GM18861 (cell line): ENCODE measurements around the gene EPOP.

ENCODE experiments used
- ATAC-seq: cut with Tn5 transposase; IDR thresholded peaks from one replicate; pipeline ENCODE4 v1.9.1; 2021; ENCODE audit not compliant: unreplicated experiment

EPOP gene

DNA sequence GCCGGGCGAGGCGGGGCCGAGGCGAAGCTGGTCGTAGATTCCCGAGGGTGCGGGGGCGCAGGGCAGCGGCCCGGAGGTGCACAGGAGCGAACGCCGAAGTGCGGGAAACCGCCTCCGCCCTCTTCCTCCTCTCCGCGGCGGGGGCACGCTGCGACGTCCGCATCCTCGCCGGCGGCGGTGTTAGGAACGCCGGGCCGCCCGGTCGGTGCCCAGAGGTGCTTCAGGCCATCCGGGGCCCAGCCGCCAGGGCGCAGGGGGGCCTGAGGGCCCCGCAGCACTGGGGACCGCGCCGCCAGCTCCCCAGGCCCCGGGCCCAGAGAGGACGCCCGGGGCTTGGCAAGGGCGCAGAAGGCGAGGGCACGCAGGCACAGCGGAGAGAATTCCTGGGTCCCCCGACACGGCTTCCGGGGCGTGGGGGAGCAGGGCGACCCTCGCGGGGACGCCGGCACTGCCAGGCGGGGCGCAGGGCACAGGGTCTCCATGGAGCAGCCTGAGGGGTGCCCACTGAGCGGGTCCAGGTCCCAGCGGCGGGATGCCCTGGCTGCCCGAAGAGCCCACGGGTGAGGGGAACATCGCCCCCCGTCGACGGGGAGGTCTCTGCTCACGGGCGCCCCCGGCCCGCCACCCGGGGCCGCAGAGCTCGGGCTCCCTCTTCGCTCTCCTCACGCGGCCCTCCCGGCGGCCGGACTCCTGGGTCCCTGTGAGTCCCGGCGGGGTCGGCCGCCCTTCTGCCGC lies 576 bp downstream of the EPOP start:
- ATAC-seq, result peak; percentile 11

DNA sequence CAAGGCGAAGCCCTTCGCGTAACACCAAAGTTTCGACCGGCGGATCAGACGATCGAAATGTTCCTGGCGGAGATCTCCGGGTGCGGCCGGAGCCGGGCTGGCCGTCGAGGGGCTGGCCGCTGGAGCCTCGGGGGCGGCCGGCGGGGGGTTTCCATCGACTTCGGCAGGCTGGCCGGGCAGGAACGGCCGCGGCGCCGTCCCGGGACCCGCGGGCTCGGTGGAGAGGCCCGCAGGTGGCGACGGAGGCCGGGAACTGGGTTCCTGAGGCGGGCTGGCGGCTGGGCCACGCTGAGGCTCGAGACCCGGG lies 1.1 kb downstream of the EPOP start:
- peak; percentile 3 for ATAC-seq

DNA sequence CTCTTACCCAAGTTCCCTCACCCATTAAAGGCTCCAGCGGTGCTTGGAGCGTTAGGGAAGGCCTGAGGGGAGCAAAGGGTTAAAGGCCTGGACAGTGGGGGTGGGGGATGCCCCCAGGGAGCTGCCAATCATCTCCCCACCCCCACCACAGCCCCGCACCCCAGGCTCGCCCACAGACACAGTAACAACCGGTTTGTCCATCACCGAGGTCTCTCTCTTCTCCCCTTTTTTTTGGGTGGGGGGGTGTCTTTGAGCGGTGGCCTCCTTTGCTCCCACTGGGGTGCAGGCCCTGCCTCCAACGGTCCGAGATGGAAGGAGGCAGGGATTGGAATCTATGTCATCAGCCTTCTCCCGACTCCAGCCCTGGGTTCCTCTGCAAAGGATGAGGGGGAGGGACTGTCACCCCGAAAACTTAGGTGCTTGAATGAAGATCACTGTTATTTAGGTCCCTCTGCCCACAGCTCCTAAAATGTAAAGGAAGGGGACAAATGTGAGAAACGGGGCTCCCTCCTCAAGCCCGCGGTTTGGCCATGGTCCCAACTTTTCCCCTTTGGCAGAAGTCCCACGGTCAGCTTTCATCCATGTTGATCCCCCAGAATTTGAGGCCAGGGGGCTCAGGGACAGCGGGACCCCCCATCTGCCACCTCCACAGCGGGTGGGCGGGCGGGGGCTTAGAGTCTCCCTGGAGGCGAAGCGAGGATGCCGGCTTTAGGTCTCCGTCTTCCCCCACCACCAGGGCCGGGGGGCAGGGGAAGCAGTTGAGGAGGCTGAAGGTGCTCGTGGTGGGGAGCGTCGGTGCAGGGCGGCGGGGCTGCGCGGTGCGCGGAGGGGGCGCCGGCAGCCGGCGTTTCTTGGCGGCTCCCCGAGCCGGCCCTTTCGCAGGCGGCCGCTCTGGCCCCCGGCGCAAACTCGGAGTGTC lies 1.7 kb downstream of the EPOP start:
- no peak for ATAC-seq

DNA sequence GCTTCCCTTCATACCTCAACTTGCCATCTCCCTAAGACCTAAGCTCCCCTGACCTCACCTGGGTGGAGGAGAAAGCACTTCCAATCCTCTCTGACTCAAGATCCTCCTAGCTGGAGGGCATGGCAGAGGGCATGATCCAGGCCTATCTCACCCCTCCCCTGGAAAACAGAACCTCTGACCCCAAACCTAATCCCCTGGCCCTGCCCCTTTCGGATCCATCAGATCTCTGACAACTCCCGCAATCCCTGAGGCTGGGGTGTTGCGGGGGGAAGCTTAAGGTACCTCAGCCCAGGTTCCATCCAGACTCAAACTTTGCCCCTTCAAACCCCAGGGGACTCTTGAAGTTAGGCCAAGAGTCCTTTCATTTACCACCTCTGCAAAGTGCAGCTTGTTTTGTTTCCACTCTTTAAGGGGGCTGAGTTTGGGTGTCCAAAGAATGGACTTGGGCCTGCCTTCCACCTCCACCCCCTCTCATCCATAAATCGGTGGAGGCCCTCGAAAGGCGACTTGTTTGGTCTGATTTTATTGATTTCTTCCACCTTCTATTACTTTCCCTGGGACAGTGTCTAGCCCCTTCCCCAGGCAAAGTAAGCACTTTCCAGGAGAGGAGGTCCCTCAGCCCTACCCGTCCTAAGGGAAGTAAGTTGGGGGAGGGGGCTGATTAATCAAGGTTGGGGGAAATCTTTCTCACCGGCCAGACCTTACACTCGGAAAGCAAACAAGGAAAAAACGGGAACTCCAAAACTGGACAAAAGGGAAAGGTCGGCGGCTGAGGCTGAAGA lies 2.6 kb downstream of the EPOP start:
- no peak for ATAC-seq

DNA sequence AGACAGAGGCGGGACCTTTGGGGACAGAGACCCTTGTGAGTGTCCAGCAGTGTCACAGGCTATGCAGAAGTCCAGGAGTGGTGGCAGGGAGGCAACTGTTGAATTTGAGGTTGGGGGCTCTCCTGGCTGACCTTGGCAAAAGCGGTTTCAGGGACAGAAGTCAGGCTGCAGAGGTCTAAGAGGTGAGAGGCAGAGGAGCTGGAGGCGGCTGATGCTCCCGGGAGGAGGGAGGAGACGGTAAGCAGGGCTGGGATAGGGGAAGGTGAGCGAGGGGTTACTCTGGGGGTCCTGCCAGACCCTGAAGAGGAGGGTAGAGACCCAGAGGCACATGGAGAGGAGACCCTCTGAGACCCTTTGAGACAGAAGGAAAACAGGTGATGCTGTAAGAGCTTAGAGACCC lies 5.2 kb downstream of the EPOP start:
- no peak for ATAC-seq

DNA sequence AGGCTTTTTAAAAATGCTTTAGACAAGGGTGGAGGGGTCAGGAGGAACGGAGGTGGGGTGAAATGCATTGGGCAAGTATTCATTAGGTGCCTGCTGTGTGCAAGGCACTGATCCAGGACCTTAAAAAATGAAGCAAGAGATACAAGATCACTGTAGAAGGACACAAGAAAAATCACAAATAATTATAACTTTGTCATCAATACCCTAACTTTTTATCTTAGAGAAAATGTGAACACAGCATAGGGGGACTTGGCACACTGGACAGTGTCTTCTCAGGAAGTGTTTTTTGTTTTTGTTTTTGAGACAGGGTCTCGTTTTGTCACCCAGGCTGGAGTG lies 7.0 kb downstream of the EPOP start:
- ATAC-seq, result no peak

DNA sequence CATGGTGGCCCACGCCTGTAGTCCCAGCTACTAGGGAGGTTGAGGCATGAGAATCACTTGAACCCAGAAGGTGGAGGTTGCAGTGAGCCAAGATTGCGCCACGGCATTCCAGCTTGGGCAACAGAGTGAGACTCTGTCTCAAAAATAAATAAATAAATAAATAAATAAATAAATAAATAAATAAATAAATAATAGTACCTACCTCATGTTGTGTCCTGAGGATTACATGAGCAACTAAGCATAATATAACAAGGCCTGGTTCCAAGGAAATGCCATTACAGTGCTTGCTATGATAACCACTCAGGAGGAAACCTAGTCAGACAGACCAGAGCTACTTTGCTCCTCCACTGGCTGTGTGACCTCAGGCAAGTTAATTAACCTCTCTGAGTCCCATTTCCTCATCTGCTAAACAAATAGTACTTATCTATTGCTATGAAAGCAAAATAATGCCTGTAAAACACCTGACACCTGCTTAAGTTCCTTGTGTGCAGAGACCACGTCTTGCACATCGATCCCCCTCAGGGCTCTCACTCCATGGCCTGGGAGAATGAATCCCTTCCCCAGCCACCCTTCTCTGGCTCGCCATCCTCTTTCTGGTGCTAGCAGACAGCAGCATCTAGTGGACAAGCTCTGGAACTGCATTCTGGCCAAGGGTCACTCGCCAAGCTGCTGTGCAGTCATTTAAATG lies 7.5 kb downstream of the EPOP start:
- no peak for ATAC-seq

DNA sequence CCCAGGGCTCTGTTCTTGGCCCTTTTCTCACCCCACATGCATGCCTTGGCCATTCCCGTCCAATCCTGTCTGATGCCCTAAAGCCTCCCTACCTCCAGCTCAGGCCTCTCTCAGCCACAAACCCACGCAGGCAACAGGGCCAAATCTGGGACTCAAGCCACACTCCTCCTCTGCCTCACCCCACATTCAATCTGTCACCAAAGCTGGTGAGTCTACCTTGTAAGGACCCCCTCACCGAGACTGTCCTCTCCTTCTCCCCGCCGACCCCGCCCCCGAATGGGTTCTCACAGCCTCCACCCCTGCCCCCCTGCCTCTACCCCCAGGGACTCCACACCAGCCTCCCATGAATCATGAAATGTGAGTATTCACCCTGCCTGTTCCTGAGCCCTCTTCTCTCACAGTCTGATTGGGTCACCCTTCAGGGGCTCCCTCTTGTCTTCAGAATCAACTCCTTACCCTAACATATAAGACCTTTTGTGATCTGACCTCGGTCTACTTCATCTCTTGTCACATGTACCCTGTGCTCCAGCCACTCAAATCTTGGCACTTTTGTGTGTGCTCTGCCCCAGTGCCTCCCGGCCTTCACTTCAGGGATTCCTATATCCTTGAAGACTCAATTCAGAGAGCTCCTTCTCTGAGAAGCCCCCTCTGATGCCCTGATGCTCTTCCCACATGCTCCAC lies 10.7 kb downstream of the EPOP start:
- no peak for ATAC-seq

DNA sequence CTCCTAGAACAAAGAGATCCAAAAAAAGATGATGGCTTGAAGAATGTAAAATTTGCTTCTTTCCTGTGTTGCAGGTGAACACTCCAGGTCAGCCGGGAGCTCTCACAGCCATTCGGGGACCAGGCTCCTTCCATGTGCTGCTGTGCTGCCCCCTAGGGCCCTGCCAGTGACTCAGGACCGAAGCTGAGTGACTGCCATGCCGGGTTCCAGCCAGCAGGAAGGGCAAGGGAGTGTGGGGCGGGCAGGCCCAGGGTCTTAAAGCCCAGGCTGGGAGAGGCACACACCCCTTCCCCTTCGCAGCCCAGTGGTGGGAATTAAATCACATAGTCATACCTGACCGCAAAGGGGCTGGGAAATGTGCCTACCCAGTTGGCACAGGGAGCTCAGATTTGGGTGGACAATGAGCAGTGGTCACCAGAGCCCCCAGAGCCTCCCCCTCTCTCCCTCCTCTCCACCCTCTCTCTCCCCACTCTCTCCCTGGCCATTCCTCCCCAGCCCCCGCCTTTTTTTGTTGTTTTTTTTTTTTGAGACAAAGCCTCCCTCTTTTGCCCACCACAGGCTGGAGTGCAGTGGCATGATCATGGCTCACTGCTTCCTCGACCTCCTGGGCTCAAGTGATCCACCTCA lies 11.5 kb downstream of the EPOP start:
- ATAC-seq, result no peak

DNA sequence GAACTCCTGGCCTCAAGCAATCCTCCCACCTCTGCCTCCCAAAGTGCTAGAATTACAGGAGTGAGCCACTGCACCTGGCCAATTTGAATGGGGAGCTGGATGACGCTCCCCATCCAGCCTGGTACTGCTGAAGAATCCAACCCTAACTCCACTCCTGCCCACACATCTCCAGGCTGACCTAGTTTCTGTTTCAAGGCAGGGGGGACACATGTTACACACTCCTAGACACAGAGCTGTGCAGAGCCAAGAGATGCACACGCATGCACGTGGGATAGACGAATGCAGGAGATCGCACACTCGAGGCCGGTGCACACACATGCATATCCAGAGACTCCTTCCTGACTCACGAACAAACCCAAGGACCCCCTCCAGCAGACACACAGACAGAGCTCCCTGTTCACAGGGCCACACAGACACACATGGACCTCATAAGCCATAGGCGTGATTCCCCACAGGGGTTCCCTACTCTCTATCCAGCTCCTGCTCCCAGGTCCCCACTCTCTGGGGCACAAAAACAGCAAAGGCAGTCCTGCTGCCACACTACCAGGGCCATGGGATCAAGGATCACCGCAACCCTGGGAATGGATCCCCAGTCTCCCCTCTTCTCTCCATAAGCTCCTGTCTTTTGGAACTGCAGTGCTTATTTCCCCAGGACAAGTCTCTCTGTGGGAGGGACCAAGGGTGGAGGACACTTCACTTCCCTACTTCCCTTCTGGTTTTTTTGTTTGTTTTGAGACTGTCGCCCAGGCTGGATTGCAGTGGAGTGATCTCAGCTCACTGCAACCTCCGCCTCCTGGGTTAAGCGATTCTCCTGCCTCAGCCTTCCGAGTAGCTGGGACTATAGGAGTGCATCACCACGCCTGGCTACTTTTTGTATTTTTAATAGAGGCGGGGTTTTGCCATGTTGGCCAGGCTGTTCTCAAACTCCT lies 14.4 kb downstream of the EPOP start:
- ATAC-seq, result no peak

DNA sequence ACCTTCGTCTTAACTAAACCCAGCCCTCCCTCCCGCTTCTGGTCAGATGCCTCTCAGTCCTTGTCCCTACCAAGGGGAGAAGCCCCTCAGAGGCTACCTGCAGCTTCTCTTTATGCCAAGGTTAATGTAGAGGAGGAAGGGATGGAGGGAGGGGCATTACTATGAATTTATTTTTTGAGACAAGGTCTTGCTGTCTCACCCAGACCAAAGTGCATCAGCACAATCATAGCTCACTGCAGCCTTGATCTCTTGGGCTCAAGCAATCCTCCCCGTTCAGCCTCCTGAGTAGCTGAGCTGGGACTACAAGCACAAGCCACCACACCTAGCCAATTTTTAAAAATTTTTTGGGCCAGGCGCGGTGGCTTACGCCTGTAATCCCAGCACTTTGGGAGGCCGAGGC lies 15.3 kb downstream of the EPOP start:
- no peak for ATAC-seq

DNA sequence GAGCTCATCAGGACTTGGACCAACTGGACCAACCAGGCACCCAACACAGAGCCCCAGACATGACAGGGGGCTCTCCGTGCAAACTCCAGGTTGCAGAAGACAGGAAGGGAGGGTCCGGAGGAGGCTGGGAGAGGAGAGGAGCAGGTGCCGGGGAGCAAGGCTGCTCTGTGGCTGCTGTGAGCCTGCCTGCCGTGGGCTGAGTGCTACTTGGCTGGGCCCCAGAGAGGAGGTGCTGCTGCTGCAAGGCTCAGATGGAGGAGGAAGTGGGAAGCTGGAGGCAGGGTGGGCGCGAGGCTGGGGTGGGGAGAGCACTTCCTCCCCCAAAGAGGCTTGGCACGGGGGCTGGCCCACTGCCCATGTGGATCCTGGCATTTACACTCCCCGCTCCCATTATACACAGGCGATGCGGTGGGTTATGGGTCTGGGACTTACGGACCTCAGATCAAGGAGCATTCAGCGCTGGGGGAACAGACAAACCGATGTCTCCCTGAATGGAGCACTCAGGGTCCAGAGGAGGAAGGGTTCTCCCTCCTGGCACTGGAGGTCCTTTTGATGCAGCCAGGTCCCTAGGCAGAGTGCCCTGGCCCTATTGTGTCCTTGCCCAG lies 15.9 kb downstream of the EPOP start:
- ATAC-seq, result no peak

DNA sequence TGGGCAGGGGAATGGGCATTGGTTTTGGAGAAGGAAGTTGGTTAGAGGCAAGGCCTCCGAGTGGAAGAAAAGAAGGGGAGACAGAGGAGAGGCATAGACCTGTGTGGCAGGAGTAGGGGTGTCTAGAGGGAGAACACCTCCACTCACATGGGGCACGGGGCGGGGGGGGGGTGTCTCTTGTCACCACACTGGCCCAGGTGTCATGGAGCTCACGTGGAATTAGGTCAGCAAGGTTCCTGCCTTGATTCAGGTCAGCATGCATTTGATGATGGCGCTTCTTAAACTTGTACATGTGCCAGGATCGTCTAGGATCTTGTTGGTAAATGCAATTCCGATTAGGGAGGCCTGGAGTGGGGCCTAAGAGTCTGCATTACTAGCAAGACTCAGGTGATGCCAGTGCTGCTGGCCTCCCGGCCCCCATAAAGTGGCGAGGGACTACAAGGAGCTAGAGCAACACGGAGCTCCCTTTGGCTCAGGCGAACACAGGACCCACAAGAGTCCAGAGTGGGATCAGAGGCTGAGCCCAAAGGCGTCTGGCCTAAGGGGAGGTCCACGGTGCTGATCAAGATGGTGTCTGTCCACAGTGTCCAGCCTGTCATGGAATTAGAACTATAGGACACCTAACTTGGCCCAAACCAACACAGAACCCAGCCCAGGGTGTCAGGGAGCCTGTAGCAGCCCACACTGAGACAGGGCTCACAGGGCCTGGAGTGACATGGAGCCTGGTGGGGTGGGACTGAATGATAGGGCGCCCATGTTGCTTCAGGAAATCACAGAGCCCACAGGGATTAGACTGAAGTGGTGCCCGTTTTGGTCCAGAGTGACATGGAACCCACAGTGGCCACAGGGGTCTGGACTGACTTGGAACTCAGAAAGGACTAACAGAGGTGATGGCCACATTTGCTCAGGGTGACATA lies 16.7 kb downstream of the EPOP start:
- ATAC-seq, result no peak

DNA sequence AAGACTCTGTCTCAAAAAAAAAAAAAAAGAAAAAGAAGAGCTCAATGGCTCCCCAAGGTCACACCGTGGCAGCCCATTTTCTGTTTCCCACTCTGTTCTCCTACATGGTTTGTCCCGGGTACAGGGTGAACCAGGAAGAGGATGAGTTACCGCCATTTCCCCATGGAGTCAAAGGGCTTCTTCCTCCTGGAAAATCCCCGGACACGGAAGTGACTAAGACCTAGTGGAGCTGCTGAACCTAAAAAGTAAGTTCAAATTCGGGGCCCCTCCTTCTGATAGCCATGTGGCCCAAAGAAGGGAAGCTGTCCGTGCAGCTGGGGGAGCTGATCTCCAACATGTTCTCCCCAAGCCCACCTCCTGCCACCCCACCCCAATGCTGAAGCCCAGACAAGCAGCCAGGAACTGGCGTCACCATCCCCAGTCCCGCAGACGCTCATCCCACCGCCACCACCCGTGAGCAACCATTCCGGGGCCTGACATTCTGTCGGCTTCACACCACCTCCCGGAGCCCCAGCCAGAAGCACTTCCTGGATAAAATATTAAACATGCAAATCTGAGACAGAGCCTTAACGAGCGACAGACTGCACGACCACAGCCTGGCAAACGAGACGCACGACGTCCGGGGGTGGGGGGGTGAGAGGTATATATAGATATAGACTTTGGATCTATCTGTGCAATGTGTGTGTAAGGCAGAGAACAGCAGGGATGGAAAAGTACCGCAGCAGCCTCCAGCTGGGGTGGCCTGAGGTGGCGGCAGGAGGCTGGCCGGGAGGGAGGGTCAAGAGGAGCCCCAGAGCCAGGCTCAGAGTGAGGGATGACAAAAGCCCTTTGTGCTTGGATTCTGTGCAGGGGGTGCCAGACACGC lies 17.6 kb downstream of the EPOP start:
- no peak for ATAC-seq

DNA sequence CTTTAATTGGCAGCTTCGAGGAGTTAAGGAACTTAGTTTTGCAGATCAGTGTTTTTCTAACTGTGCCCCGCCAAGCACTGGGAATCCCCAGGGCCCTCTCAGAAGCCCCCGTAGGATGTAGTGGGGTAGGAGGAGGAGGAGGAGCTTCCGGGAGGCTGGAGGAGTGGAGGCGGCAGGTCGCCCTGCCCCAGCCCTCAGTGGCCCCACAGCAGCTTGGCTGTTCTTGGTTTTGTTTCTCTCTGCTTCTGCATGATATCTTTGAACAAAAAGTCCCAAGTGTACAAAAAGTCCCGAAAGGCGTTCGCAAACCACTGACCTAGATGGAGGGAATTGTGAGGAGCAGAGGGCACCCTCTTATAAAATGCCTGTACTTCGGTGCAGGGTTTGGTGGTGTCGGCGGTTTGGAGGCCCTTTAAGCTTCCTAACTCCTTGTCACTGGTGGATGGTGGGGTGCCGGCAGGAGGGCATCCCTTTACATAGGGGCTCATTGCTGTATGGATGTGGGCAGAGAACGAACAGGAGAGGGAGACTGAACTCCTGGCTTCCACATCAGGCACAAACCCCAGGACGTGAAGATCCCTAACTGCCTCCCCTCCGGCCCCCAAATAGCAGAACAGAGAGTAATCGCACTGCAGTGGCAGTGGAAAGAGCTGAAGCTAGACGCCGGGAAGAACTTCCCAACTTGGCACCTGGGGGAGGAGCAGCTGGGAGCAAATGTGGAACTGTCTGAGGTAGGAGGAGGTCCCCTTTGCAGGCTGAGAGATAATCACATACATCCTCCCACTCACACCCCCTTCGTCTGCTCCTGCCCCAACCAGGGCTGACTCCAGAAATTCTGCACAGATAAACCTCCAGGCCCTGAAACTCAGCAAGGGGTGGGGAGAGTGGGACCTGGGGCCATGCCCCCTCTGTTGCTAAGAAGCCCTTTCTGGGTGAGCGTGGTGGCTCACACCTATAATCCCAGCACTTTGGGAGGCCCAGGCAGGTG lies 20.1 kb downstream of the EPOP start:
- no peak for ATAC-seq

DNA sequence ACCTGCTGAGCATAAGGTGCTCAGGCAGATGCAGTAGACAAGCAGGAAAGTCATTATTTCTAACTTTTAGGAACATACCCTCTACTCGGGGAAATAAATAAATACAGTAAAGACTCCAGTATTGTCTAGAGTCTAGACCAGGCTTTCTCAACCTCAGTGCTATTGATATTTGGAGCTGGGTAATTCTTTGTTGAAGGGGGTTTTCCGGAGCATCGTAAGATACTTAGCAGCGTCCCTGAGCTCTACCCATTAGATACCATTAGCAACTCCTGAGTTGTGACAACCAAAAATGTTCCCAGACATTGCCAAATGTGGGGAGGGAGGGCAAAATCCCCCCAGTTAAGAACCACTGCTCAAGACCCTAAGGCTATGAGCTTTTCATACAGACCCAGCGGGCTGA lies 21.1 kb downstream of the EPOP start:
- no peak for ATAC-seq
